NCI-H2196 (cell line): Measurements from ENCODE around the gene RBM44.

Experiments used
- DNase-seq: peaks from one replicate; lab custom pipeline; 2025; ENCODE audit not compliant: unreplicated experiment; lab: John Stamatoyannopoulos, UW

RBM44 gene

GRCh38 chr2:237883951-237884446, 85.4 kb downstream of the RBM44 start:
- DNase-seq = no peak

GRCh38 chr2:237884681-237885080, 86.1 kb downstream of the RBM44 start:
- no peak for DNase-seq

- DNase-seq = no peak
Measured at GRCh38 chr2:237885111-237885930, 86.7 kb downstream of the RBM44 start.

- DNase-seq = no peak
Measured at GRCh38 chr2:237885931-237886684, 87.5 kb downstream of the RBM44 start.

- DNase-seq = no peak
Measured at GRCh38 chr2:237886685-237887481, 88.3 kb downstream of the RBM44 start.

- no peak for DNase-seq
Measured at GRCh38 chr2:237888389-237888788, 89.8 kb downstream of the RBM44 start.

GRCh38 chr2:237889016-237889415, 90.4 kb downstream of the RBM44 start:
- DNase-seq = no peak

GRCh38 chr2:237889811-237890210, 91.2 kb downstream of the RBM44 start:
- DNase-seq = no peak
